22Rv1 (cell line): Measurements from ENCODE around the gene GDF9.

Source experiments
- CTCF ChIP-seq: fragments of 450-650 bp; IDR thresholded peaks from 2 replicates; pipeline ENCODE4 v1.5.1; 2017; ENCODE audit warnings: mild to moderate bottlenecking
- ZFX ChIP-seq: fragments of 450-650 bp; IDR thresholded peaks from 2 replicates; pipeline ENCODE4 v1.6.1; 2017; ENCODE audit warnings: antibody characterized with exemption, borderline replicate concordance

- no peak for TF ChIP-seq CTCF
- no peak for TF ChIP-seq ZFX
Observed at GRCh38 chr5:132825834-132826391, 40.4 kb downstream of the GDF9 start.
